Mesenchymal stem cell (in vitro differentiated cells and primary cell): Measurements from ENCODE around the gene NT5DC1.
"Not testable (repeated sequence)": the region's sequence is repeated elsewhere in the genome, so short reads cannot be mapped to it uniquely, and the experiment has no call there.

Source experiments
- DNase-seq: peaks from one replicate; pipeline ENCODE4 v3.0.0-alpha.2; 2013
- H2AFZ ChIP-seq: one replicate; pipeline ENCODE4 v1.6.1; 2013; ENCODE audit warnings: low read depth, mild to moderate bottlenecking, control low read depth, inconsistent platforms, low read length, moderate library complexity
- H2AK5ac ChIP-seq: 2 replicates; pipeline ENCODE4 v1.6.1; 2013; ENCODE audit warnings: low read length, moderate library complexity, mild to moderate bottlenecking, inconsistent platforms; ENCODE audit not compliant: severe bottlenecking
- H2BK120ac ChIP-seq: one replicate; pipeline ENCODE4 v1.6.1; 2013; ENCODE audit warnings: low read depth, mild to moderate bottlenecking, inconsistent platforms, low read length, moderate library complexity
- H2BK12ac ChIP-seq, 2 experiments: one replicate each; pipeline ENCODE4 v1.6.1; 2013; ENCODE audit warnings: inconsistent platforms in 2 of 2, low read length in 2 of 2, mild to moderate bottlenecking in 2 of 2, moderate library complexity in 2 of 2, control low read depth in 1 of 2
- H2BK15ac ChIP-seq: one replicate; pipeline ENCODE4 v1.6.1; 2013; ENCODE audit warnings: mild to moderate bottlenecking, low read depth, inconsistent platforms; ENCODE audit not compliant: poor library complexity, severe bottlenecking
- H2BK5ac ChIP-seq: 2 replicates; pipeline ENCODE4 v1.6.1; 2013; ENCODE audit warnings: low read depth, mild to moderate bottlenecking, low read length, control low read depth, inconsistent platforms; ENCODE audit not compliant: poor library complexity, severe bottlenecking
- H3K14ac ChIP-seq, 2 experiments: one replicate each; pipeline ENCODE4 v1.6.1; 2013; ENCODE audit warnings: inconsistent platforms in 2 of 2, low read length in 2 of 2, control low read depth in 1 of 2, mild to moderate bottlenecking in 1 of 2, moderate library complexity in 1 of 2
- H3K18ac ChIP-seq, 2 experiments: one replicate each; pipeline ENCODE4 v1.6.1; 2013; ENCODE audit warnings: inconsistent platforms in 2 of 2, low read length in 2 of 2, control low read depth in 1 of 2, low read depth in 1 of 2, mild to moderate bottlenecking in 1 of 2
- H3K23ac ChIP-seq, 2 experiments: one replicate each; pipeline ENCODE4 v1.6.1; 2013; ENCODE audit warnings: inconsistent platforms in 2 of 2, low read length in 2 of 2, mild to moderate bottlenecking in 2 of 2, moderate library complexity in 2 of 2, control low read depth in 1 of 2
- H3K27ac ChIP-seq: 2 replicates; pipeline ENCODE4 v1.5.1; 2013; ENCODE audit warnings: mild to moderate bottlenecking, moderate library complexity, low read length, control low read depth, inconsistent platforms; ENCODE audit not compliant: poor library complexity, severe bottlenecking
- H3K27me3 ChIP-seq, 2 experiments: 2 replicates each; pipeline versions ENCODE4 v1.6.1 to v1.7.0; 2013; ENCODE audit warnings: low read length in 2 of 2, mild to moderate bottlenecking in 2 of 2, moderate library complexity in 2 of 2, control low read depth in 1 of 2, inconsistent platforms in 1 of 2; ENCODE audit not compliant: control insufficient read depth in 1 of 2, insufficient read depth in 1 of 2
- H3K36me3 ChIP-seq, 2 experiments: 2 replicates each; pipeline versions ENCODE4 v1.6.1 to v1.7.0; 2013; ENCODE audit warnings: low read length in 2 of 2, control low read depth in 1 of 2, inconsistent platforms in 1 of 2, low read depth in 1 of 2, mild to moderate bottlenecking in 1 of 2; ENCODE audit not compliant: insufficient read depth in 2 of 2, control insufficient read depth in 1 of 2
- H3K4ac ChIP-seq, 2 experiments: one replicate each; pipeline ENCODE4 v1.6.1; 2013; ENCODE audit warnings: inconsistent platforms in 2 of 2, low read length in 2 of 2, mild to moderate bottlenecking in 2 of 2, moderate library complexity in 2 of 2, control low read depth in 1 of 2, low read depth in 1 of 2
- H3K4me1 ChIP-seq: 2 replicates; pipeline ENCODE4 v1.6.1; 2013; ENCODE audit warnings: low read depth, low read length, control low read depth; ENCODE audit not compliant: control insufficient read depth, insufficient read depth
- H3K4me2 ChIP-seq: 2 replicates; pipeline ENCODE4 v1.6.1; 2013; ENCODE audit warnings: low read length, mild to moderate bottlenecking, inconsistent platforms; ENCODE audit not compliant: poor library complexity, severe bottlenecking
- H3K4me3 ChIP-seq, 2 experiments: 2 replicates each; pipeline versions ENCODE4 v1.5.1 to v1.7.0; 2013; ENCODE audit warnings: low read length in 2 of 2, mild to moderate bottlenecking in 2 of 2, control low read depth in 1 of 2, low read depth in 1 of 2; ENCODE audit not compliant: insufficient read depth in 1 of 2
- H3K79me1 ChIP-seq: replicated peaks from 2 replicates; pipeline ENCODE4 v1.6.1; 2013; ENCODE audit warnings: mild to moderate bottlenecking, control low read depth, low read length, inconsistent platforms; ENCODE audit not compliant: poor library complexity, severe bottlenecking
- H3K9ac ChIP-seq: 2 replicates; pipeline ENCODE4 v1.7.0; 2013; ENCODE audit warnings: mild to moderate bottlenecking, low read length, moderate library complexity
- H3K9me3 ChIP-seq: 2 replicates; pipeline ENCODE4 v1.7.0; 2013; ENCODE audit warnings: mild to moderate bottlenecking, low read length; ENCODE audit not compliant: control insufficient read depth
- H4K8ac ChIP-seq: one replicate; pipeline ENCODE4 v1.6.1; 2013; ENCODE audit warnings: inconsistent platforms, mild to moderate bottlenecking, low read length, moderate library complexity
- H4K91ac ChIP-seq: one replicate; pipeline ENCODE4 v1.6.1; 2013; ENCODE audit warnings: mild to moderate bottlenecking, low read length, inconsistent platforms
- WGBS: methylation state at CpG from one replicate; pipeline ENCODE4 v1.1.7; 2013; ENCODE audit warnings: mixed read lengths; 5-methylcytosine and 5-hydroxymethylcytosine counted together

Gene NT5DC1

GRCh38 chr6:116280933-116281316 is 180.3 kb downstream of the NT5DC1 start:
- H2BK12ac ChIP-seq, result peak overlapping the region in 1 of 2 experiments; percentile 52
- H2BK15ac ChIP-seq, result peak overlapping the region; percentile 50
- no peaks in the 10 kb centered on the region for H3K27me3 ChIP-seq
- H3K4me2 ChIP-seq, result peak overlapping the region; percentile 49
- H2BK5ac ChIP-seq, result no peak overlapping the region
- peaks cover 4 to 23% of the 10 kb centered on the region in 2 experiments for H3K36me3 ChIP-seq
- H3K4me1 ChIP-seq, result peaks cover 6% of the 10 kb centered on the region
- H2AK5ac ChIP-seq, result peak overlapping the region; percentile 46
- peak overlapping the region in 1 of 2 experiments; percentile 95 for H3K4me3 ChIP-seq
- no peak overlapping the region for H4K8ac ChIP-seq
- no peak overlapping the region for H3K14ac ChIP-seq
- no peak overlapping the region for H3K4ac ChIP-seq
- no peak overlapping the region for H3K18ac ChIP-seq
- H3K9ac ChIP-seq, result peak overlapping the region; percentile 96
- no peaks in the 10 kb centered on the region for H3K9me3 ChIP-seq
- H3K79me1 ChIP-seq, result peaks cover 5% of the 10 kb centered on the region
- H3K27ac ChIP-seq, result peak overlapping the region; percentile 97
- no peak overlapping the region for H4K91ac ChIP-seq
- DNase-seq, result no peak
- H2AFZ ChIP-seq, result no peak overlapping the region
- no peak overlapping the region for H3K23ac ChIP-seq
- no peak overlapping the region for H2BK120ac ChIP-seq
- WGBS, result 95% methylated on average over 4 of the region's 5 CpGs

- DNase-seq, result no peak
- no peak overlapping the region for H3K18ac ChIP-seq
- no peak overlapping the region for H2BK5ac ChIP-seq
- no peak overlapping the region for H2BK12ac ChIP-seq
- H3K79me1 ChIP-seq, result peaks cover 5% of the 10 kb centered on the region
- H3K4me3 ChIP-seq, result no peak overlapping the region
- no peak overlapping the region for H2AFZ ChIP-seq
- no peak overlapping the region for H3K9ac ChIP-seq
- H2AK5ac ChIP-seq, result no peak overlapping the region
- H2BK15ac ChIP-seq, result no peak overlapping the region
- H2BK120ac ChIP-seq, result no peak overlapping the region
- H3K23ac ChIP-seq, result no peak overlapping the region
- no peaks in the 10 kb centered on the region for H3K27me3 ChIP-seq
- no peak overlapping the region for H4K91ac ChIP-seq
- no peak overlapping the region for H3K14ac ChIP-seq
- no peaks in the 10 kb centered on the region for H3K9me3 ChIP-seq
- no peak overlapping the region for H3K4ac ChIP-seq
- peaks cover 6% of the 10 kb centered on the region for H3K4me1 ChIP-seq
- H3K4me2 ChIP-seq, result no peak overlapping the region
- H3K36me3 ChIP-seq, result peaks cover 4 to 10% of the 10 kb centered on the region in 2 experiments
- H4K8ac ChIP-seq, result no peak overlapping the region
- WGBS, result 100% methylated on average over 1 of the region's 2 CpGs
- no peak overlapping the region for H3K27ac ChIP-seq
Observed at GRCh38 chr6:116282698-116283097, 182.0 kb downstream of the NT5DC1 start.

GRCh38 chr6:116283191-116283590 is 182.5 kb downstream of the NT5DC1 start:
- Histone ChIP-seq H3K18ac (no peak overlapping the region), H3K4me2 (no peak overlapping the region), H2BK15ac (no peak overlapping the region), H3K27me3 (no peaks in the 10 kb centered on the region), H3K9ac (no peak overlapping the region), H4K8ac (no peak overlapping the region), H3K27ac (no peak overlapping the region), H2AFZ (no peak overlapping the region), H3K4me1 (peaks cover 4% of the 10 kb centered on the region), H3K9me3 (no peaks in the 10 kb centered on the region), H3K4me3 (no peak overlapping the region), H3K23ac (no peak overlapping the region), H2AK5ac (no peak overlapping the region), H3K14ac (no peak overlapping the region), H2BK5ac (no peak overlapping the region), H3K4ac (no peak overlapping the region), H3K36me3 (peaks cover 4 to 6% of the 10 kb centered on the region in 2 experiments), H4K91ac (no peak overlapping the region), H3K79me1 (peaks cover 6% of the 10 kb centered on the region), H2BK12ac (no peak overlapping the region), H2BK120ac (no peak overlapping the region)
- WGBS, result 50% methylated on average over 1 of the region's 1 CpG
- no peak for DNase-seq

DNA sequence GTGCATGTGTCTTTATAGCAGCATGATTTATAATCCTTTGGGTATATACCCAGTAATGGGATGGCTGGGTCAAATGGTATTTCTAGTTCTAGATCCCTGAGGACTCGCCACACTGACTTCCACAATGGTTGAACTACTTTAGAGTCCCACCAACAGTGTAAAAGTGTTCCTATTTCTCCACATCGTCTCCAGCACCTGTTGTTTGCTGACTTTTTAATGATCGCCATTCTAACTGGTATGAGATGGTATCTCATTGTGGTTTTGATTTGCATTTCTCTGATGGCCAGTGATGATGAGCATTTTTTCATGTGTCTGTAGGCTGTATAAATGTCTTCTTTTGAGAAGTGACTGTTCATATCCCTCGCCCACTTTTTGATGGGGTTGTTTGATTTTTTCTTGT is 184.3 kb downstream of the NT5DC1 start:
- not testable (repeated sequence) for H4K91ac ChIP-seq, H2BK12ac ChIP-seq, H3K4ac ChIP-seq, H3K9me3 ChIP-seq, H3K9ac ChIP-seq, H3K14ac ChIP-seq, H2BK5ac ChIP-seq, H3K27ac ChIP-seq, H3K4me1 ChIP-seq, H2BK120ac ChIP-seq, H3K18ac ChIP-seq, H3K79me1 ChIP-seq, H2AK5ac ChIP-seq, H3K4me3 ChIP-seq, H3K4me2 ChIP-seq, H4K8ac ChIP-seq, H3K27me3 ChIP-seq, H2AFZ ChIP-seq, H2BK15ac ChIP-seq, H3K36me3 ChIP-seq, DNase-seq, H3K23ac ChIP-seq
- 94% methylated on average over 4 of the region's 4 CpGs for WGBS
